Measurements from ENCODE around the gene NUP205. TPM values are rescaled to one million over a fixed set of nuclear protein-coding genes. Genes with fewer than 3 reads are reported as not detected.

NUP205 gene
- total and polyA plus RNA-seq, 2 of the 13 experiments (the other 11 are each of a cell fraction or from before 2014, with no cell fraction given): 46.2 to 87.2 TPM

- no TSS peak for BruUV-seq (replicated peaks)
- H3K4me3 ChIP-seq (replicated peaks in 1 of 3; ENCODE audit: insufficient read depth in 1 of 3, low read depth in 2 of 3, low read length in 3 of 3): no peak overlapping the region
- ChIA-PET POLR2A (no interaction called here), CTCF (ENCODE audit: low intra/inter-chr PET ratio, low total read pairs) (no interaction called here)
- ATAC-seq (no peak), FAIRE-seq (no peak), DNase-seq (ENCODE audit: low spot score) (no peak)
- H3K36me3 ChIP-seq (replicated peaks in 1 of 2; ENCODE audit: control insufficient read depth in 1 of 2, insufficient read depth in 2 of 2, low read length in 2 of 2): no peaks in the 10 kb centered on the region
- TF ChIP-seq, protein P1, sequence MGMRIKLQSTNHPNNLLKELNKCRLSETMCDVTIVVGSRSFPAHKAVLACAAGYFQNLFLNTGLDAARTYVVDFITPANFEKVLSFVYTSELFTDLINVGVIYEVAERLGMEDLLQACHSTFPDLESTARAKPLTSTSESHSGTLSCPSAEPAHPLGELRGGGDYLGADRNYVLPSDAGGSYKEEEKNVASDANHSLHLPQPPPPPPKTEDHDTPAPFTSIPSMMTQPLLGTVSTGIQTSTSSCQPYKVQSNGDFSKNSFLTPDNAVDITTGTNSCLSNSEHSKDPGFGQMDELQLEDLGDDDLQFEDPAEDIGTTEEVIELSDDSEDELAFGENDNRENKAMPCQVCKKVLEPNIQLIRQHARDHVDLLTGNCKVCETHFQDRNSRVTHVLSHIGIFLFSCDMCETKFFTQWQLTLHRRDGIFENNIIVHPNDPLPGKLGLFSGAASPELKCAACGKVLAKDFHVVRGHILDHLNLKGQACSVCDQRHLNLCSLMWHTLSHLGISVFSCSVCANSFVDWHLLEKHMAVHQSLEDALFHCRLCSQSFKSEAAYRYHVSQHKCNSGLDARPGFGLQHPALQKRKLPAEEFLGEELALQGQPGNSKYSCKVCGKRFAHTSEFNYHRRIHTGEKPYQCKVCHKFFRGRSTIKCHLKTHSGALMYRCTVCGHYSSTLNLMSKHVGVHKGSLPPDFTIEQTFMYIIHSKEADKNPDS (CRISPR knock-in tag; IDR thresholded peaks at IDR 0.05): no peak
- TF ChIP-seq ZNF432 (CRISPR knock-in tag; IDR thresholded peaks at IDR 0.05; ENCODE audit: borderline replicate concordance): no peak
- H3K27me3 ChIP-seq (ENCODE audit: control insufficient read depth in 1 of 2, insufficient read depth in 2 of 2, low read length in 2 of 2): no peaks in the 10 kb centered on the region; a peak in 1 of 5 replicates
- intact Hi-C loops (cut with micrococcal nuclease; ENCODE audit: unreplicated experiment) (no loop called here), in situ Hi-C loops (cut with HindIII; ENCODE audit: extremely low pct_ligation_motif_present, low pct_unique_long_range_greater_than_20kb) (no loop called here)
- H3K4me1 ChIP-seq (ENCODE audit: insufficient read depth, low read length): peaks cover 13% of the 10 kb centered on the region
- 62% methylated on average over 5 of the region's 5 CpGs for WGBS (ENCODE audit: low lambda C conversion rate)
- no peaks in the 10 kb centered on the region for H3K9me3 ChIP-seq (ENCODE audit: low read length)
- no peak overlapping the region for H3K27ac ChIP-seq (ENCODE audit: extremely low read length, insufficient read depth, low read length)
- no peak overlapping the region for H3K9ac ChIP-seq (ENCODE audit: insufficient read depth, low read depth, low read length)
- no peak overlapping the region for H2AFZ ChIP-seq (ENCODE audit: low read length)
- no peak overlapping the region for H3K4me2 ChIP-seq (ENCODE audit: low read depth, low read length)
- no peaks in the 10 kb centered on the region for H4K20me1 ChIP-seq (ENCODE audit: insufficient read depth, low read length)
- peaks cover 10% of the 10 kb centered on the region for H3K79me2 ChIP-seq (ENCODE audit: insufficient read depth, low read length)
Observed at GRCh38 chr7:135658564-135658963, 100.8 kb downstream of the NUP205 start.

- ATAC-seq (no peak), FAIRE-seq (no peak), DNase-seq (ENCODE audit: low spot score) (no peak)
- POLR2A ChIA-PET: no interaction called here
- WGBS (ENCODE audit: low lambda C conversion rate): 60% methylated on average over 9 of the region's 9 CpGs
- Histone ChIP-seq H3K4me1 (ENCODE audit: insufficient read depth, low read length) (peaks cover 21% of the 10 kb centered on the region), H3K4me3 (replicated peaks in 1 of 3; ENCODE audit: insufficient read depth in 1 of 3, low read depth in 2 of 3, low read length in 3 of 3) (no peak overlapping the region), H3K9ac (ENCODE audit: insufficient read depth, low read depth, low read length) (no peak overlapping the region), H3K27me3 (ENCODE audit: control insufficient read depth in 1 of 2, insufficient read depth in 2 of 2, low read length in 2 of 2) (no peaks in the 10 kb centered on the region; a peak in 1 of 5 replicates), H3K27ac (ENCODE audit: extremely low read length, insufficient read depth, low read length) (no peak overlapping the region), H3K4me2 (ENCODE audit: low read depth, low read length) (no peak overlapping the region), H3K9me3 (ENCODE audit: low read length) (no peaks in the 10 kb centered on the region), H3K79me2 (ENCODE audit: insufficient read depth, low read length) (peaks cover 17% of the 10 kb centered on the region), H2AFZ (ENCODE audit: low read length) (peak overlapping the region; percentile 61), H4K20me1 (ENCODE audit: insufficient read depth, low read length) (no peaks in the 10 kb centered on the region), H3K36me3 (replicated peaks in 1 of 2; ENCODE audit: control insufficient read depth in 1 of 2, insufficient read depth in 2 of 2, low read length in 2 of 2) (no peaks in the 10 kb centered on the region)
- TF ChIP-seq ZNF383 (CRISPR knock-in tag; IDR thresholded peaks at IDR 0.05; ENCODE audit: borderline replicate concordance) (no peak), SALL2 (CRISPR knock-in tag; IDR thresholded peaks at IDR 0.05) (no peak), ZNF703 (CRISPR knock-in tag; IDR thresholded peaks at IDR 0.05; ENCODE audit: borderline replicate concordance) (no peak), ZNF598 (CRISPR knock-in tag; IDR thresholded peaks at IDR 0.05; ENCODE audit: borderline replicate concordance) (no peak), MAX (IDR thresholded peaks at IDR 0.05) (no peak), RBM39 (IDR thresholded peaks at IDR 0.05; ENCODE audit: low read depth, low read length, poor library complexity, severe bottlenecking) (no peak)
- in situ Hi-C loops (cut with HindIII; ENCODE audit: extremely low pct_ligation_motif_present, low pct_unique_long_range_greater_than_20kb) (no loop called here), intact Hi-C loops (cut with micrococcal nuclease; ENCODE audit: unreplicated experiment) (no loop called here)
- BruUV-seq (replicated peaks): no TSS peak
- CTCF ChIA-PET (ENCODE audit: low intra/inter-chr PET ratio, low total read pairs): no interaction called here
Observed at GRCh38 chr7:135659159-135659846, 101.6 kb downstream of the NUP205 start.

Data from HepG2 (cell line).